Measurements from ENCODE around the gene GABRG1.

DNA sequence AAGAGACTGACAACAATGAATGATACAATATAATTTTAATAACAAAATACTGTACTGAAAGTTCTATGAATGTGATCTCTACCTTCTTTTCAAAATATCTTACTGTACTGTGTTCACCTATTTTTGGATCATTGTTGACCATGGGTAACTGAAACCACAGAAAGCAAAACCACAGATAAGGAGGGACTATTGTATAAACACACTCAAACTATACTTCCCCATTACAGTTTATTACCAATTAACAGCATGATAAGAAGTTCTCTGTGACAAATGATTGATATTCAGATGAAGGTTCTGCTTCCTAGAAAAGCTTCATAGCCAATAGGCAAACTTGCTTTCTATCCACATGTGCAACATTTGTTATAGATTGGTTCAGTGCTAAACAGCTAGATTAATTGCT is 50.1 kb downstream of the GABRG1 start:
- no peak for TF ChIP-seq POLR2A (IDR thresholded peaks at IDR 0.05)
- TF ChIP-seq, protein P1, sequence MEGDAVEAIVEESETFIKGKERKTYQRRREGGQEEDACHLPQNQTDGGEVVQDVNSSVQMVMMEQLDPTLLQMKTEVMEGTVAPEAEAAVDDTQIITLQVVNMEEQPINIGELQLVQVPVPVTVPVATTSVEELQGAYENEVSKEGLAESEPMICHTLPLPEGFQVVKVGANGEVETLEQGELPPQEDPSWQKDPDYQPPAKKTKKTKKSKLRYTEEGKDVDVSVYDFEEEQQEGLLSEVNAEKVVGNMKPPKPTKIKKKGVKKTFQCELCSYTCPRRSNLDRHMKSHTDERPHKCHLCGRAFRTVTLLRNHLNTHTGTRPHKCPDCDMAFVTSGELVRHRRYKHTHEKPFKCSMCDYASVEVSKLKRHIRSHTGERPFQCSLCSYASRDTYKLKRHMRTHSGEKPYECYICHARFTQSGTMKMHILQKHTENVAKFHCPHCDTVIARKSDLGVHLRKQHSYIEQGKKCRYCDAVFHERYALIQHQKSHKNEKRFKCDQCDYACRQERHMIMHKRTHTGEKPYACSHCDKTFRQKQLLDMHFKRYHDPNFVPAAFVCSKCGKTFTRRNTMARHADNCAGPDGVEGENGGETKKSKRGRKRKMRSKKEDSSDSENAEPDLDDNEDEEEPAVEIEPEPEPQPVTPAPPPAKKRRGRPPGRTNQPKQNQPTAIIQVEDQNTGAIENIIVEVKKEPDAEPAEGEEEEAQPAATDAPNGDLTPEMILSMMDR (IDR thresholded peaks at IDR 0.05): no peak
- no peak for TF ChIP-seq EP300 (IDR thresholded peaks at IDR 0.05)
- TF ChIP-seq POLR2AphosphoS5 (IDR thresholded peaks at IDR 0.05): no peak

All from stomach (tissue), 4 donors.